HepG2 (cell line): ENCODE results near the gene GSPT1. TPM values are rescaled to one million over a fixed set of nuclear protein-coding genes. Genes with fewer than 3 reads are reported as not detected.

Experiments
- AHR ChIP-seq: IDR thresholded peaks from 2 replicates; pipeline ENCODE4 v1.6.1; 2018; ENCODE audit warnings: missing genetic modification reagents, missing compliant biosample characterization
- HOXA9 ChIP-seq: sonication (generic); formaldehyde crosslinking; IDR thresholded peaks from 2 replicates; pipeline ENCODE4 v1.8.1; 2022; ENCODE audit warnings: missing genetic modification reagents, mild to moderate bottlenecking, moderate library complexity, borderline replicate concordance
- JUND ChIP-seq: sonication (generic); formaldehyde crosslinking; IDR thresholded peaks from 2 replicates; pipeline ENCODE4 v1.8.0; 2022; ENCODE audit warnings: mild to moderate bottlenecking, missing genetic modification reagents
- KDM4B ChIP-seq: sonication (generic); formaldehyde crosslinking; IDR thresholded peaks from 2 replicates; pipeline ENCODE4 v1.4.0; 2020; ENCODE audit warnings: missing genetic modification reagents
- KDM5B ChIP-seq: sonication (generic); formaldehyde crosslinking; IDR thresholded peaks from 2 replicates; pipeline ENCODE4 v1.4.0; 2020; ENCODE audit warnings: missing genetic modification reagents, mild to moderate bottlenecking, borderline replicate concordance
- PHF8 ChIP-seq: sonication (generic); formaldehyde crosslinking; IDR thresholded peaks from 2 replicates; pipeline ENCODE4 v1.5.0; 2020; ENCODE audit warnings: missing genetic modification reagents
- RXRB ChIP-seq: IDR thresholded peaks from 2 replicates; pipeline ENCODE4 v1.6.1; 2016; ENCODE audit warnings: borderline replicate concordance, missing genetic modification reagents, missing compliant biosample characterization
- SP4 ChIP-seq: sonication (generic); formaldehyde crosslinking; IDR thresholded peaks from 2 replicates; pipeline ENCODE4 v1.8.1; 2023; ENCODE audit warnings: mild to moderate bottlenecking, missing genetic modification reagents
- ZNF205 ChIP-seq: IDR thresholded peaks from 2 replicates; pipeline ENCODE4 v1.6.1; 2018; ENCODE audit warnings: missing biosample characterization, missing genetic modification reagents
- ZNF569 ChIP-seq: sonication (generic); formaldehyde crosslinking; IDR thresholded peaks from 2 replicates; pipeline ENCODE4 v1.5.0; 2020; ENCODE audit warnings: mild to moderate bottlenecking, missing genetic modification reagents, moderate library complexity, borderline replicate concordance
- ZNF644 ChIP-seq: IDR thresholded peaks from 2 replicates; pipeline ENCODE4 v1.6.1; 2016; ENCODE audit warnings: low read depth
- ZNF749 ChIP-seq: sonication (generic); formaldehyde crosslinking; IDR thresholded peaks from 2 replicates; pipeline ENCODE4 v1.8.0; 2022; ENCODE audit warnings: mild to moderate bottlenecking, missing genetic modification reagents, moderate library complexity, borderline replicate concordance
- ZNF775 ChIP-seq: sonication (generic); formaldehyde crosslinking; IDR thresholded peaks from 2 replicates; pipeline ENCODE4 v1.4.0; 2020; ENCODE audit warnings: missing genetic modification reagents, mild to moderate bottlenecking, moderate library complexity, borderline replicate concordance
- ZNF841 ChIP-seq: sonication (generic); formaldehyde crosslinking; IDR thresholded peaks from 2 replicates; pipeline ENCODE4 v1.8.1; 2023; ENCODE audit warnings: missing genetic modification reagents, borderline replicate concordance
- polyA plus RNA-seq, 8 experiments: library from polyadenylated mRNA; depleted of rRNA in 3 of 8; stranded (reverse) in 7 of 8; unstranded in 1 of 8; fragments of >200 nt; fragmentation: Illumina TruSeq in 4 of 8; extraction: Trizol in 4 of 8; gene quantifications; 2 replicates each; pipeline versions ENCODE4 v1.2.1 to v1.2.3, GENCODE V29; 2011 to 2016; ENCODE audit warnings: low read depth in 4 of 8, missing spikeins in 1 of 8, mixed read lengths in 1 of 8; ENCODE audit not compliant: insufficient read depth in 1 of 8
- total RNA-seq, 5 experiments: library from RNA; depleted of rRNA; stranded (reverse); fragments of >200 nt; fragmentation: Illumina TruSeq; extraction: Trizol; gene quantifications; 2 replicates each; pipeline ENCODE4 v1.2.3, GENCODE V29; 2016; ENCODE audit warnings: low read depth in 1 of 5
- TF ChIP-seq, protein P1 (sequence below): sonication (generic); formaldehyde crosslinking; IDR thresholded peaks from 2 replicates; pipeline ENCODE4 v1.4.0; 2020; ENCODE audit warnings: missing genetic modification reagents
- TF ChIP-seq, protein P2 (sequence below): sonication (generic); formaldehyde crosslinking; IDR thresholded peaks from 2 replicates; pipeline ENCODE4 v1.4.0; 2020; ENCODE audit warnings: mild to moderate bottlenecking, missing genetic modification reagents
- TF ChIP-seq, protein P3 (sequence below): sonication (generic); formaldehyde crosslinking; IDR thresholded peaks from 2 replicates; pipeline ENCODE4 v1.4.0; 2020; ENCODE audit warnings: missing genetic modification reagents
- TF ChIP-seq, protein P4 (sequence below): sonication (generic); formaldehyde crosslinking; IDR thresholded peaks from 2 replicates; pipeline ENCODE4 v1.4.0; 2020; ENCODE audit warnings: missing genetic modification reagents

Gene GSPT1
- total and polyA plus RNA-seq, 2 of the 13 experiments (the other 11 are each of a cell fraction or from before 2014, with no cell fraction given), result 120 to 316 TPM

DNA sequence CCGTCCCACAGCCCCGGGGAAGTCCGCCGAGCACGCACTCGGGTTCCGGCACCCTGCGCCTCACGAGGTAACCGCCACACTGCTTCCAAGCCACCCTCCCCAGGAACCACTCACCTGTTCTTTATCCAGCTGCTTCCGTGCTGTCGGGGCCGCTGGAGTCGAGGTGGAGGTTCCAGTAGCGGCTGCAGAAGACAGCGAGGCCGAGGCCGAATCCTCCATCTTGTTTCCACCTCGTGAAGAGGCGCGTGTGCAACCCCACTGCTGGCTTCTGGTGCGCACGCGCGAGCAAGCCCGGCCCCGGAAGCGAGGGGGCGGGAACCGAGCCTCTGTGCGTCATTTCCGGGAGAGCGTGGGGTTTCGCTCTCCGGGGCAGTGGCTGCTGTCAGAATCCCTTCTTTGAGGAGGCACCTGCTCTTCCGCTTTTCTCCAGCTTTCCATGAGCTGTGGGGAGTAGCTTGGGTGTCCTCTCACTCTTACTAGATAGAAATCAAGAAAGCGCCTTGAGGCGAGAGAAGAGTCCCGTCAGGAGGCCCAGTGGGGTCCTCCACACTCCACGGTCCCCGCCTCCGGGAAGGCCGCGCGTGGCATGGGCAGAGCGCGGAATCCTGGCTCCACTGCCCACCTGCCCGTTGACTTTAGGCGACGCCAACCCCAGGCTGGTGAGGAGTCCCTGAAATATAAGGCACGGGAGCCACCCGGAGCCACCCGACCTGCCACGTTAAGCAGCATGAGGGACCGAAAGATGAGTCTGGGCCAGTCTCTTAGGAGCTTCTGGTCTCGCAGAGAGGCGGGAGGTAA, 64.3 kb downstream of the GSPT1 start, which contains the start of gene RSL1D1 (continued):
- peak; percentile 62; the same call in 1 of the 2 replicates for TF ChIP-seq ZNF205
- TF ChIP-seq PHF8 (CRISPR knock-in tag), result peak; percentile 99
- TF ChIP-seq, protein P1, sequence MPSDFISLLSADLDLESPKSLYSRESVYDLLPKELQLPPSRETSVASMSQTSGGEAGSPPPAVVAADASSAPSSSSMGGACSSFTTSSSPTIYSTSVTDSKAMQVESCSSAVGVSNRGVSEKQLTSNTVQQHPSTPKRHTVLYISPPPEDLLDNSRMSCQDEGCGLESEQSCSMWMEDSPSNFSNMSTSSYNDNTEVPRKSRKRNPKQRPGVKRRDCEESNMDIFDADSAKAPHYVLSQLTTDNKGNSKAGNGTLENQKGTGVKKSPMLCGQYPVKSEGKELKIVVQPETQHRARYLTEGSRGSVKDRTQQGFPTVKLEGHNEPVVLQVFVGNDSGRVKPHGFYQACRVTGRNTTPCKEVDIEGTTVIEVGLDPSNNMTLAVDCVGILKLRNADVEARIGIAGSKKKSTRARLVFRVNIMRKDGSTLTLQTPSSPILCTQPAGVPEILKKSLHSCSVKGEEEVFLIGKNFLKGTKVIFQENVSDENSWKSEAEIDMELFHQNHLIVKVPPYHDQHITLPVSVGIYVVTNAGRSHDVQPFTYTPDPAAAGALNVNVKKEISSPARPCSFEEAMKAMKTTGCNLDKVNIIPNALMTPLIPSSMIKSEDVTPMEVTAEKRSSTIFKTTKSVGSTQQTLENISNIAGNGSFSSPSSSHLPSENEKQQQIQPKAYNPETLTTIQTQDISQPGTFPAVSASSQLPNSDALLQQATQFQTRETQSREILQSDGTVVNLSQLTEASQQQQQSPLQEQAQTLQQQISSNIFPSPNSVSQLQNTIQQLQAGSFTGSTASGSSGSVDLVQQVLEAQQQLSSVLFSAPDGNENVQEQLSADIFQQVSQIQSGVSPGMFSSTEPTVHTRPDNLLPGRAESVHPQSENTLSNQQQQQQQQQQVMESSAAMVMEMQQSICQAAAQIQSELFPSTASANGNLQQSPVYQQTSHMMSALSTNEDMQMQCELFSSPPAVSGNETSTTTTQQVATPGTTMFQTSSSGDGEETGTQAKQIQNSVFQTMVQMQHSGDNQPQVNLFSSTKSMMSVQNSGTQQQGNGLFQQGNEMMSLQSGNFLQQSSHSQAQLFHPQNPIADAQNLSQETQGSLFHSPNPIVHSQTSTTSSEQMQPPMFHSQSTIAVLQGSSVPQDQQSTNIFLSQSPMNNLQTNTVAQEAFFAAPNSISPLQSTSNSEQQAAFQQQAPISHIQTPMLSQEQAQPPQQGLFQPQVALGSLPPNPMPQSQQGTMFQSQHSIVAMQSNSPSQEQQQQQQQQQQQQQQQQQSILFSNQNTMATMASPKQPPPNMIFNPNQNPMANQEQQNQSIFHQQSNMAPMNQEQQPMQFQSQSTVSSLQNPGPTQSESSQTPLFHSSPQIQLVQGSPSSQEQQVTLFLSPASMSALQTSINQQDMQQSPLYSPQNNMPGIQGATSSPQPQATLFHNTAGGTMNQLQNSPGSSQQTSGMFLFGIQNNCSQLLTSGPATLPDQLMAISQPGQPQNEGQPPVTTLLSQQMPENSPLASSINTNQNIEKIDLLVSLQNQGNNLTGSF (CRISPR knock-in tag), result peak; percentile 96
- TF ChIP-seq, protein P2, sequence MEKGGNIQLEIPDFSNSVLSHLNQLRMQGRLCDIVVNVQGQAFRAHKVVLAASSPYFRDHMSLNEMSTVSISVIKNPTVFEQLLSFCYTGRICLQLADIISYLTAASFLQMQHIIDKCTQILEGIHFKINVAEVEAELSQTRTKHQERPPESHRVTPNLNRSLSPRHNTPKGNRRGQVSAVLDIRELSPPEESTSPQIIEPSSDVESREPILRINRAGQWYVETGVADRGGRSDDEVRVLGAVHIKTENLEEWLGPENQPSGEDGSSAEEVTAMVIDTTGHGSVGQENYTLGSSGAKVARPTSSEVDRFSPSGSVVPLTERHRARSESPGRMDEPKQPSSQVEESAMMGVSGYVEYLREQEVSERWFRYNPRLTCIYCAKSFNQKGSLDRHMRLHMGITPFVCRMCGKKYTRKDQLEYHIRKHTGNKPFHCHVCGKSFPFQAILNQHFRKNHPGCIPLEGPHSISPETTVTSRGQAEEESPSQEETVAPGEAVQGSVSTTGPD (CRISPR knock-in tag), result no peak; the same call in 1 of the 2 replicates
- TF ChIP-seq JUND (CRISPR knock-in tag), result 0 out of 2 replicates have a peak, but pooled peaks have one; percentile 2
- peak; percentile 93 for TF ChIP-seq KDM4B
- TF ChIP-seq, protein P3, sequence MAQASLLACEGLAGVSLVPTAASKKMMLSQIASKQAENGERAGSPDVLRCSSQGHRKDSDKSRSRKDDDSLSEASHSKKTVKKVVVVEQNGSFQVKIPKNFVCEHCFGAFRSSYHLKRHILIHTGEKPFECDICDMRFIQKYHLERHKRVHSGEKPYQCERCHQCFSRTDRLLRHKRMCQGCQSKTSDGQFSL (CRISPR knock-in tag), result 0 out of 2 replicates have a peak, but pooled peaks have one; percentile 39
- TF ChIP-seq HOXA9 (CRISPR knock-in tag), result peak; percentile 56; the same call in 1 of the 2 replicates
- TF ChIP-seq ZNF569, result peak; percentile 18; the same call in 1 of the 2 replicates
- TF ChIP-seq AHR (CRISPR knock-in tag), result peak; percentile 97
- peak; percentile 98; the same call in 1 of the 2 replicates for TF ChIP-seq KDM5B (CRISPR knock-in tag)
- peak; percentile 80 for TF ChIP-seq RXRB (CRISPR knock-in tag)
- TF ChIP-seq ZNF841, result no peak
- TF ChIP-seq SP4 (CRISPR knock-in tag), result peak; percentile 88
- TF ChIP-seq, protein P4, sequence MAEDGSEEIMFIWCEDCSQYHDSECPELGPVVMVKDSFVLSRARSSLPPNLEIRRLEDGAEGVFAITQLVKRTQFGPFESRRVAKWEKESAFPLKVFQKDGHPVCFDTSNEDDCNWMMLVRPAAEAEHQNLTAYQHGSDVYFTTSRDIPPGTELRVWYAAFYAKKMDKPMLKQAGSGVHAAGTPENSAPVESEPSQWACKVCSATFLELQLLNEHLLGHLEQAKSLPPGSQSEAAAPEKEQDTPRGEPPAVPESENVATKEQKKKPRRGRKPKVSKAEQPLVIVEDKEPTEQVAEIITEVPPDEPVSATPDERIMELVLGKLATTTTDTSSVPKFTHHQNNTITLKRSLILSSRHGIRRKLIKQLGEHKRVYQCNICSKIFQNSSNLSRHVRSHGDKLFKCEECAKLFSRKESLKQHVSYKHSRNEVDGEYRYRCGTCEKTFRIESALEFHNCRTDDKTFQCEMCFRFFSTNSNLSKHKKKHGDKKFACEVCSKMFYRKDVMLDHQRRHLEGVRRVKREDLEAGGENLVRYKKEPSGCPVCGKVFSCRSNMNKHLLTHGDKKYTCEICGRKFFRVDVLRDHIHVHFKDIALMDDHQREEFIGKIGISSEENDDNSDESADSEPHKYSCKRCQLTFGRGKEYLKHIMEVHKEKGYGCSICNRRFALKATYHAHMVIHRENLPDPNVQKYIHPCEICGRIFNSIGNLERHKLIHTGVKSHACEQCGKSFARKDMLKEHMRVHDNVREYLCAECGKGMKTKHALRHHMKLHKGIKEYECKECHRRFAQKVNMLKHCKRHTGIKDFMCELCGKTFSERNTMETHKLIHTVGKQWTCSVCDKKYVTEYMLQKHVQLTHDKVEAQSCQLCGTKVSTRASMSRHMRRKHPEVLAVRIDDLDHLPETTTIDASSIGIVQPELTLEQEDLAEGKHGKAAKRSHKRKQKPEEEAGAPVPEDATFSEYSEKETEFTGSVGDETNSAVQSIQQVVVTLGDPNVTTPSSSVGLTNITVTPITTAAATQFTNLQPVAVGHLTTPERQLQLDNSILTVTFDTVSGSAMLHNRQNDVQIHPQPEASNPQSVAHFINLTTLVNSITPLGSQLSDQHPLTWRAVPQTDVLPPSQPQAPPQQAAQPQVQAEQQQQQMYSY, result peak; percentile 56
- TF ChIP-seq ZNF644 (CRISPR knock-in tag), result no peak
- peak; percentile 38; the same call in 1 of the 2 replicates for TF ChIP-seq ZNF749 (CRISPR knock-in tag)
- TF ChIP-seq ZNF775 (CRISPR knock-in tag), result no peak; the same call in none of the 2 replicates
